Heart left ventricle (tissue), 16 donors: ENCODE results near the gene CYP4A22. TPM values are rescaled to one million over a fixed set of nuclear protein-coding genes. Genes with fewer than 3 reads are reported as not detected.

Experiments used
- ATAC-seq, 4 donors: fragments of 200-7000 bp; cut with Tn5 transposase; one replicate each; pipeline ENCODE4 v1.9.1; 2020 to 2022; ENCODE audit warnings: moderate library complexity in 4 of 4, mild to moderate bottlenecking in 3 of 4, moderate number of reproducible peaks in 1 of 4
- DNase-seq, 5 donors: peaks; one replicate each; pipeline ENCODE4 v3.0.0-alpha.2; 2020
- H3K27ac ChIP-seq, 12 donors: fragments of 200-600 bp; sonication (generic) in 4 of 12; one replicate each; pipeline versions ENCODE4 v1.5.0 to v1.8.0; 2016 to 2022; ENCODE audit warnings: mild to moderate bottlenecking in 2 of 12
- H3K27me3 ChIP-seq, 9 donors: fragments of 200-600 bp; sonication (generic) in 2 of 9; one replicate each; pipeline versions ENCODE4 v1.5.1 to v1.8.0; 2016 to 2022; ENCODE audit warnings: mild to moderate bottlenecking in 3 of 9
- H3K36me3 ChIP-seq, 9 donors: fragments of 200-600 bp; sonication (generic) in 2 of 9; one replicate each; pipeline versions ENCODE4 v1.5.0 to v1.8.0; 2018 to 2022; ENCODE audit warnings: mild to moderate bottlenecking in 2 of 9
- H3K4me1 ChIP-seq, 12 donors: fragments of 200-600 bp; sonication (generic) in 4 of 12; one replicate each; pipeline versions ENCODE4 v1.5.0 to v1.8.0; 2016 to 2022; ENCODE audit warnings: mild to moderate bottlenecking in 3 of 12
- H3K4me3 ChIP-seq, 12 donors: fragments of 200-600 bp; sonication (generic) in 4 of 12; one replicate each; pipeline versions ENCODE4 v1.5.0 to v1.8.0; 2017 to 2022; ENCODE audit warnings: mild to moderate bottlenecking in 9 of 12, moderate library complexity in 4 of 12
- H3K9me3 ChIP-seq, 12 donors: fragments of 200-600 bp; sonication (generic) in 4 of 12; one replicate each; pipeline versions ENCODE4 v1.5.0 to v1.8.0; 2016 to 2022; ENCODE audit warnings: mild to moderate bottlenecking in 1 of 12
- POLR2A ChIP-seq, 2 donors: fragments of 450-650 bp; IDR thresholded peaks; one replicate each; pipeline ENCODE4 v1.6.1; 2017; ENCODE audit warnings: antibody characterized with exemption in 2 of 2, mild to moderate bottlenecking in 2 of 2, moderate library complexity in 2 of 2
- WGBS, 4 donors: extraction: QIAGEN DNeasy Blood & Tissue Kit in 2 of 4; methylation state at CpG; one replicate each; pipeline versions ENCODE4 v1.1.5 to v1.1.7; 2013 to 2018; 5-methylcytosine and 5-hydroxymethylcytosine counted together
- intact Hi-C, 10 donors: fragments of 100-400 bp; cut with DNase I; formaldehyde crosslinking; loops; one replicate each; pipeline versions ENCODE4 v1.11.1 to v1.14.2; 2022
- polyA plus RNA-seq, 2 donors: library from polyadenylated mRNA; stranded (reverse); fragments of 200-250 nt; gene quantifications; one replicate each; pipeline ENCODE4 v1.2.3, GENCODE V29; 2013
- total RNA-seq, 9 donors: library from RNA; depleted of rRNA in 2 of 9; stranded (reverse); fragments of >200 nt in 2 of 9; fragmentation: NEBNext Ultra II Directional in 3 of 9; extraction: Animal tissue kit (Norgen Biotek cat#: 25700) in 3 of 9; gene quantifications; one replicate each; pipeline versions ENCODE4 v1.1.0 to v1.2.4, GENCODE V29; 2016 to 2023
- TF ChIP-seq, protein P1 (sequence below), 12 donors: fragments of 200-600 bp; sonication (generic) in 4 of 12; IDR thresholded peaks; one replicate each; pipeline versions ENCODE4 v1.5.0 to v1.8.0; 2018 to 2022; ENCODE audit warnings: antibody characterized with exemption in 12 of 12, mild to moderate bottlenecking in 5 of 12
- donor health status: ischemic (EF 13 %, LVEDD 7.1; RV severe dilation, severe dysfunction).
- donor health status: healthy with polysubstance abuse.
- donor health status: DM: no; HTN: yes; CAD: no.
- donor health status: DM: no; HTN: no; CAD: no.
- donor health status: ischemic (EF 25% LVEDD 6.9; RV normal size, moderate dysfunction).
- donor health status: ischemic (EF 25% LVEDD 5.7; RV mildly dilated, moderate dysfunction).
- donor health status: healthy.
- donor health status: DM: yes; HTN: yes; CAD: no.
- donor health status: ischemic (EF 35%, LVEDD 5.7; RV mildly dilated, moderate dysfunction).
- donor health status: nonischemic (EF 11% LVEDD 7.7; RV severe dilation, severe dysfunction).
- donor health status: DM: yes; HTN: yes; CAD: no.
- donor health status: PGD.
- donor health status: ischemic (EF 29% LVEDD 5.4; RV normal size, mild dysfunction).
- donor health status: nonischemic (EF 23%, LVEDD 6.1; RV moderate dilation, normal function).

The CYP4A22 gene
- total and polyA plus RNA-seq, 11 donors: 0.08 to 0.75 TPM; not detected in 9

DNA sequence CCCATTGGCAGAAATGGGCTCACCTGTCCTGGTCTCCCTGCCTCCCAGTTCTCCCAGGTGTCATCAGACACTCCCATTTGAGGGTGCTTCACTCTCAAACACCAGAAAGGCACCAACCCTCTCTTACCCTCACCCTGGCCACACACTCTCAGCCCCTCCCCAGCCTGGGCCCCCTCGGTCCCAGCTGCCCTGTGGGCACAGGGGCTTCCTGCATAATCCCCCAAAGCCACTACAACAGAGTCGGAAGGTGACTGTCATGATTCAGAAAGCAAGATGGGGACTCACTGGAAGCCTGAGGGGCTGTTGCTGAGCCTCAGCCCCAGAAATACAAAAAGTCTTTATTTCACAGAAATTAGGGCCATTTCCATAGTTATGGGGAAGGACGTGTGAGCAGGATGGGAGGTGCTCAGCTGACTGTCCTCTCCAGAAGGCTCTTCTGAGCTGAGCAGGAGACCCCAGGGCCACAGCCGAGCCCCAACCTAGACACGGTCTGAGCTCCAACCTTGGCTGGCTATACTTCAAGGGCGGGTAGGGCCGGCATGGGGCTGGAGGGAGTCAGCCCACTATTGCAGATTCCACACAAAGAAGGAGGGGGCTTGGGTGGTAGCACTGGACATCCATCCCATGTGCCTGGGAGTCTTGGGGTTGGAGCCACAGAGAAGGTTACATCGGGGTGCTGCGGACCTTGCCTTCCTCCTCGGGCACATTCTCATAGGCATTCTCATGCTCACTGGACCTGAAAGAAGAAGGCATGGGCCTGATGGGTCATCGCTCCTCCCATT is 46.3 kb downstream of the CYP4A22 start:
- Histone ChIP-seq H3K9me3 (no peaks in the 10 kb centered on the region), H3K4me3 (no peak overlapping the region), H3K27ac (no peak overlapping the region), H3K27me3 (peaks cover 0 to 22% (median 5%) of the 10 kb centered on the region in 9 donors), H3K36me3 (no peaks in the 10 kb centered on the region), H3K4me1 (peaks cover 3 to 16% (median 10%) of the 10 kb centered on the region in 12 donors)
- intact Hi-C loops: loop anchor here in 6 of 10 donors (5.0 to 10.0 kb wide), 6 partner anchors 141 to 544 kb away; no protein-coding TSS in a partner anchor
- no peak for TF ChIP-seq POLR2A (IDR thresholded peaks at IDR 0.05)
- TF ChIP-seq, protein P1, sequence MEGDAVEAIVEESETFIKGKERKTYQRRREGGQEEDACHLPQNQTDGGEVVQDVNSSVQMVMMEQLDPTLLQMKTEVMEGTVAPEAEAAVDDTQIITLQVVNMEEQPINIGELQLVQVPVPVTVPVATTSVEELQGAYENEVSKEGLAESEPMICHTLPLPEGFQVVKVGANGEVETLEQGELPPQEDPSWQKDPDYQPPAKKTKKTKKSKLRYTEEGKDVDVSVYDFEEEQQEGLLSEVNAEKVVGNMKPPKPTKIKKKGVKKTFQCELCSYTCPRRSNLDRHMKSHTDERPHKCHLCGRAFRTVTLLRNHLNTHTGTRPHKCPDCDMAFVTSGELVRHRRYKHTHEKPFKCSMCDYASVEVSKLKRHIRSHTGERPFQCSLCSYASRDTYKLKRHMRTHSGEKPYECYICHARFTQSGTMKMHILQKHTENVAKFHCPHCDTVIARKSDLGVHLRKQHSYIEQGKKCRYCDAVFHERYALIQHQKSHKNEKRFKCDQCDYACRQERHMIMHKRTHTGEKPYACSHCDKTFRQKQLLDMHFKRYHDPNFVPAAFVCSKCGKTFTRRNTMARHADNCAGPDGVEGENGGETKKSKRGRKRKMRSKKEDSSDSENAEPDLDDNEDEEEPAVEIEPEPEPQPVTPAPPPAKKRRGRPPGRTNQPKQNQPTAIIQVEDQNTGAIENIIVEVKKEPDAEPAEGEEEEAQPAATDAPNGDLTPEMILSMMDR (IDR thresholded peaks at IDR 0.05): no peak
- WGBS, 4 donors: 71 to 80% (median 76%) methylated on average over 10 to 11 of the region's 11 CpGs
- ATAC-seq (no peak), DNase-seq (no peak)

DNA sequence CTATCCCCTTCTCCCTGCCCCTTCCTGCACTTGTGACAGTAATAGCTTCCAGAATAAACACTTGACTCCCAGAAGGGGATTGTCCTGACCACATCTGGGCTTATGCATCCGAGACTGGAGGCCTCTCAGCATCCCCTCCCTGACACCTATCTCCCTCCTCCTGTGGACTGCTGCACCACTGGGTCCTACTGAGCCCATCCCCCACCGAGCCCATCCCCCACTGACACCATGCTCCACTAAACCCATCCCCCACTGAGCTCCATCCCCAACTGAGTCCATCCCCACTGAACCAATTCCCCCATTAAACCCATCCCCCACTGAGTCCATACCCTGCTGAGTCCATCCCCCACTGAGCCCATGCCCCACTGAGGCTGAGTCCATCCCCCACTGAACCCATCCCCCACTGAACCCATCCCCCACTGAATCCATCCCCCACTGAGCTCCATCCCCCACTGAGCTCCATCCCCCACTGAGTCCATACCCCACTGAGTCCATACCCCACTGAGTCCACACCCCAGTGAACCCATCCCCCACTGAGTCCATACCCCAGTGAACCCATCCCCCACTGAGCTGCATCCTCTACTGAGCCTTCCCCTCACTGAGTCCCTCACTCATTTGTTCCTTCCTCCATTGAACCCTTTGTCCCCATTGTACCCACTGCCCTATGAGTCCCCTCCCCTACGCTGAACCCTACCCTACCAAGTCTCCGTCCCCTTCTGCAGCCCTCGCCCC is 47.0 kb downstream of the CYP4A22 start:
- intact Hi-C loops: loop anchor here in 6 of 10 donors (5.0 to 10.0 kb wide), 6 partner anchors 141 to 543 kb away; no protein-coding TSS in a partner anchor
- Histone ChIP-seq H3K4me3 (no peak overlapping the region), H3K9me3 (no peaks in the 10 kb centered on the region), H3K36me3 (no peaks in the 10 kb centered on the region), H3K27ac (no peak overlapping the region), H3K4me1 (peaks cover 3 to 15% (median 9%) of the 10 kb centered on the region in 12 donors), H3K27me3 (peaks cover 0 to 22% (median 5%) of the 10 kb centered on the region in 9 donors)
- WGBS, 4 donors: 74 to 84% (median 79%) methylated on average over 5 of the region's 5 CpGs
- TF ChIP-seq, protein P1 (IDR thresholded peaks at IDR 0.05): no peak
- TF ChIP-seq POLR2A (IDR thresholded peaks at IDR 0.05): no peak
- DNase-seq (no peak), ATAC-seq (no peak)

DNA sequence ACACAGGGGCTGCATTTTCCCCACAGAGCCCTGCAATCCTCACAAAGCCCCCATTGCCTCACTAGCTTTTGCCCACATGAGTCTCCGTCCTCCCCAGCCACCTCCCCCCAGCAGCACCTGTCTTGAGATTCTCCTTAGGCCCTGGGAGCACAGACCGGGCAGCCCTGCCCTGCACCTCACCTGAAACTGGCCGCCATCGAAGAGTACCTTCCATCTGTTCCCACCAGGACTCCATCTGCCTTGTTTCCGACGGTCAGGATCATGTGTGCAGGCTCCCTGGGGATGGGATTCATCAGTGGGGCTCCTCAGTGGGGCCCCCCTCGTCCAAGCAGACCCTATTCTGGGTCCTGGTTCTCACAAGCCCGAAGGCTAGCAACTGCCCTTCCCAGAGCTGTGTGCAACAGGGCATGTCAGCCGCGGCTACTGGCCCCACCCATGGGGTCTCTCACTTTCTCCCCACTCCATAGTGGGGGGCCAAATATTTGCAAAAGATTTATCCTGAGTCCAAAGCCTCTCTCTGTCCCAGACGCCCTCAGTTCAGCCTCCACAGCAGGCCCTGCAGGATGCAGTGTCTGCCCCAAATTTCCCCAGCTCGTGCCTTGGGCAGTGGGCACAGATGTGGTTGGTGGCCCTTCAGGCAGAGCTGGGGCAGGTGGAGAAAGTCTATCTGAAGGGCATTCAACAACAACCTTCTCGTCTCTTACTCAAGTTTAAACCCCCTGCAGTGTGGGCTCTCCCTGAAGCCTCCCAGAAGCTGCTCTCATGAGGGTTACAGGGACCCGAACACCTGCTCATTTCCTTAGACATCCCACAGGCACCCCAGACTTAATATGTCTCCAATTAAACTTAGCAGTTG is 47.8 kb downstream of the CYP4A22 start:
- WGBS, 4 donors: 82 to 85% (median 85%) methylated on average over 14 of the region's 14 CpGs
- Histone ChIP-seq H3K4me1 (peaks cover 0 to 11% (median 6%) of the 10 kb centered on the region in 12 donors), H3K4me3 (no peak overlapping the region), H3K27me3 (peaks cover 0 to 22% (median 5%) of the 10 kb centered on the region in 9 donors), H3K27ac (no peak overlapping the region), H3K9me3 (no peaks in the 10 kb centered on the region), H3K36me3 (no peaks in the 10 kb centered on the region)
- DNase-seq: no peak
- TF ChIP-seq, protein P1 (IDR thresholded peaks at IDR 0.05): no peak
- TF ChIP-seq POLR2A (IDR thresholded peaks at IDR 0.05): no peak
- intact Hi-C loops: loop anchor here in 6 of 10 donors (5.0 to 10.0 kb wide), 6 partner anchors 140 to 542 kb away; no protein-coding TSS in a partner anchor
- no peak for ATAC-seq
